Neural cell (in vitro differentiated cells): Measurements from ENCODE around the gene USP10.

Experiments
- CTCF ChIP-seq: fragments of 450-650 bp; IDR thresholded peaks from 2 replicates; pipeline ENCODE4 v1.5.1; 2014; ENCODE audit warnings: antibody characterized with exemption, mild to moderate bottlenecking, moderate library complexity; ENCODE audit not compliant: poor library complexity, severe bottlenecking
- EP300 ChIP-seq: fragments of 450-650 bp; conservative IDR thresholded peaks from 2 replicates; pipeline ENCODE4 v1.6.1; 2014; ENCODE audit warnings: antibody characterized with exemption, mild to moderate bottlenecking, moderate library complexity; ENCODE audit not compliant: poor library complexity, severe bottlenecking
- EZH2 ChIP-seq: fragments of 200-600, 300-800 bp; shearing (Covaris generic), sonication (generic); IDR thresholded peaks from 2 replicates; pipeline ENCODE4 v1.6.1; 2014; ENCODE audit warnings: antibody characterized with exemption, low read length, borderline replicate concordance, mild to moderate bottlenecking; ENCODE audit not compliant: insufficient read depth, poor library complexity, severe bottlenecking
- TF ChIP-seq, protein P1 (sequence below): IDR thresholded peaks from 2 replicates; pipeline ENCODE4 v1.6.1; 2012; ENCODE audit warnings: borderline replicate concordance

DNA sequence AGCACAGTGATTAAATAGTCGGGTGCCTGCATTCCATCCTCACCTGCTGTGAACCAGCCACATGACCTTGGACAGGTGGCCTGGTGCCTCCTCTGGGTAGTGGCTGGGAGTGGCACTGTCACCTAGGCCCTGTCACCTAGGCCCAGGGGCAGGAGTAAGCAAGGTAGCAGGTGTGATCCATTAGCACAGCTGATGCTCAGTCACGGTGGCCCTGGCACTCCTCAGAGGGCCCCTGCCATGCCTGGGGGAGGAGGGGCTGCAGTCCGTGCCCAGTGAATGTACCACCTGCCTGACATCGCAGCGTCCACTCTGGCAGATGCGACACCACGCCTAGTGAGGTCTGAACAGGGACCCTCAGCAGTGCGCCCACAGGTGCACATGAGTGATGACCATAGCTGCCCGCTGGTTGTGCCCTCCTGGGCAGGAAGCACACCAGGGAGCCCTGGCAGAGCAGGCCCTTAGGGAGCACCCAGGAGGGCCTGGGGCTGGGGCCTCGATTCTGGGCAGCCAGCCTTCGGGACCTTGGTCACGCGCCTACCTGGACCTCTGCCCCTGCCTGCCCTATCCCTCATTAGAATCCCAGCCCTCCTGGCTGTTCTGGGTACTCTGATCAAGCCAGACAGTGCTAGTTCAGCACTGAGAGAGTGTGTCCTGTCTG is 86.9 kb downstream of the USP10 start:
- TF ChIP-seq, protein P1, sequence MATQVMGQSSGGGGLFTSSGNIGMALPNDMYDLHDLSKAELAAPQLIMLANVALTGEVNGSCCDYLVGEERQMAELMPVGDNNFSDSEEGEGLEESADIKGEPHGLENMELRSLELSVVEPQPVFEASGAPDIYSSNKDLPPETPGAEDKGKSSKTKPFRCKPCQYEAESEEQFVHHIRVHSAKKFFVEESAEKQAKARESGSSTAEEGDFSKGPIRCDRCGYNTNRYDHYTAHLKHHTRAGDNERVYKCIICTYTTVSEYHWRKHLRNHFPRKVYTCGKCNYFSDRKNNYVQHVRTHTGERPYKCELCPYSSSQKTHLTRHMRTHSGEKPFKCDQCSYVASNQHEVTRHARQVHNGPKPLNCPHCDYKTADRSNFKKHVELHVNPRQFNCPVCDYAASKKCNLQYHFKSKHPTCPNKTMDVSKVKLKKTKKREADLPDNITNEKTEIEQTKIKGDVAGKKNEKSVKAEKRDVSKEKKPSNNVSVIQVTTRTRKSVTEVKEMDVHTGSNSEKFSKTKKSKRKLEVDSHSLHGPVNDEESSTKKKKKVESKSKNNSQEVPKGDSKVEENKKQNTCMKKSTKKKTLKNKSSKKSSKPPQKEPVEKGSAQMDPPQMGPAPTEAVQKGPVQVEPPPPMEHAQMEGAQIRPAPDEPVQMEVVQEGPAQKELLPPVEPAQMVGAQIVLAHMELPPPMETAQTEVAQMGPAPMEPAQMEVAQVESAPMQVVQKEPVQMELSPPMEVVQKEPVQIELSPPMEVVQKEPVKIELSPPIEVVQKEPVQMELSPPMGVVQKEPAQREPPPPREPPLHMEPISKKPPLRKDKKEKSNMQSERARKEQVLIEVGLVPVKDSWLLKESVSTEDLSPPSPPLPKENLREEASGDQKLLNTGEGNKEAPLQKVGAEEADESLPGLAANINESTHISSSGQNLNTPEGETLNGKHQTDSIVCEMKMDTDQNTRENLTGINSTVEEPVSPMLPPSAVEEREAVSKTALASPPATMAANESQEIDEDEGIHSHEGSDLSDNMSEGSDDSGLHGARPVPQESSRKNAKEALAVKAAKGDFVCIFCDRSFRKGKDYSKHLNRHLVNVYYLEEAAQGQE = no peak
- TF ChIP-seq EZH2 (no peak), EP300 (no peak), CTCF (no peak)
